ENCODE measurements around the gene CHI3L2. TPM values are rescaled to one million over a fixed set of nuclear protein-coding genes. Genes with fewer than 3 reads are reported as not detected.

CHI3L2 gene
- total and polyA plus RNA-seq, 2 experiments from 2014 or later: 0.68 TPM; not detected in 1

- no peak overlapping the region for H2AFZ ChIP-seq
- no peaks in the 10 kb centered on the region; the same call in 2 of the 3 replicates for H3K36me3 Mint-ChIP-seq (ENCODE audit: low read depth)
- H3K9me3 Mint-ChIP-seq: no peaks in the 10 kb centered on the region; the same call in 2 of the 3 replicates
- ATAC-seq (no peak), DNase-seq (ENCODE audit: low spot score) (no peak)
- no peak overlapping the region for H3K4me3 Mint-ChIP-seq
- H3K9me2 ChIP-seq (ENCODE audit: insufficient read depth): peaks cover 20% of the 10 kb centered on the region
- H3F3A ChIP-seq (replicated peaks; ENCODE audit: low read depth): no peaks in the 10 kb centered on the region
- no peak overlapping the region for H3K27ac Mint-ChIP-seq
- no peaks in the 10 kb centered on the region for H4K20me1 ChIP-seq (replicated peaks; ENCODE audit: insufficient read depth)
- H3K27ac ChIP-seq (ENCODE audit: low read depth): no peak overlapping the region
- peaks cover 18% of the 10 kb centered on the region for H3K27me3 ChIP-seq (ENCODE audit: insufficient read depth)
- H3K4me1 Mint-ChIP-seq: peaks cover 16% of the 10 kb centered on the region
- H3K27me3 Mint-ChIP-seq (ENCODE audit: insufficient read depth, low read depth, poor library complexity): peaks cover 10% of the 10 kb centered on the region
- peaks cover 5% of the 10 kb centered on the region for H3K4me1 ChIP-seq (ENCODE audit: insufficient read depth)
- TF ChIP-seq ZNF331 (CRISPR knock-in tag; IDR thresholded peaks at IDR 0.05; ENCODE audit: low read depth) (no peak), CREB1 (CRISPR knock-in tag; IDR thresholded peaks at IDR 0.05; ENCODE audit: low read depth) (no peak), JUNB (IDR thresholded peaks at IDR 0.05; ENCODE audit: unreplicated experiment) (no peak), CTCF (conservative IDR thresholded peaks at IDR 0.05; ENCODE audit: low read depth in 2 of 2) (no peak), STAT1 (IDR thresholded peaks at IDR 0.05; ENCODE audit: unreplicated experiment) (no peak), ETS1 (IDR thresholded peaks at IDR 0.05) (no peak), ZNF462 (CRISPR knock-in tag; IDR thresholded peaks at IDR 0.05) (no peak), EZH2 (IDR thresholded peaks at IDR 0.05; ENCODE audit: low read depth, unreplicated experiment) (no peak), NANOG (IDR thresholded peaks at IDR 0.05; ENCODE audit: borderline replicate concordance) (no peak), EZH2phosphoT487 (IDR thresholded peaks at IDR 0.05; ENCODE audit: unreplicated experiment) (no peak), ZNF114 (CRISPR knock-in tag; IDR thresholded peaks at IDR 0.05) (no peak), POLR2AphosphoS5 (IDR thresholded peaks at IDR 0.05; ENCODE audit: low read depth) (no peak), REST (IDR thresholded peaks at IDR 0.05; ENCODE audit: unreplicated experiment) (no peak)
- no peak overlapping the region for H3K4me3 ChIP-seq
- H3K79me2 ChIP-seq (replicated peaks; ENCODE audit: insufficient read depth): no peaks in the 10 kb centered on the region
- H3K4me2 ChIP-seq: no peak overlapping the region
- no peaks in the 10 kb centered on the region for H3K36me3 ChIP-seq (ENCODE audit: insufficient read depth)
Observed at GRCh38 chr1:111209622-111210021, 17.9 kb upstream of the CHI3L2 start.

Data from GM23338 (cell line).